GM18502 (cell line): ENCODE measurements around the gene SORCS2.

Experiments used
- ATAC-seq: cut with Tn5 transposase; IDR thresholded peaks from one replicate; pipeline ENCODE4 v1.9.1; 2021; ENCODE audit warnings: mild to moderate bottlenecking; ENCODE audit not compliant: unreplicated experiment, poor library complexity

The SORCS2 gene

DNA sequence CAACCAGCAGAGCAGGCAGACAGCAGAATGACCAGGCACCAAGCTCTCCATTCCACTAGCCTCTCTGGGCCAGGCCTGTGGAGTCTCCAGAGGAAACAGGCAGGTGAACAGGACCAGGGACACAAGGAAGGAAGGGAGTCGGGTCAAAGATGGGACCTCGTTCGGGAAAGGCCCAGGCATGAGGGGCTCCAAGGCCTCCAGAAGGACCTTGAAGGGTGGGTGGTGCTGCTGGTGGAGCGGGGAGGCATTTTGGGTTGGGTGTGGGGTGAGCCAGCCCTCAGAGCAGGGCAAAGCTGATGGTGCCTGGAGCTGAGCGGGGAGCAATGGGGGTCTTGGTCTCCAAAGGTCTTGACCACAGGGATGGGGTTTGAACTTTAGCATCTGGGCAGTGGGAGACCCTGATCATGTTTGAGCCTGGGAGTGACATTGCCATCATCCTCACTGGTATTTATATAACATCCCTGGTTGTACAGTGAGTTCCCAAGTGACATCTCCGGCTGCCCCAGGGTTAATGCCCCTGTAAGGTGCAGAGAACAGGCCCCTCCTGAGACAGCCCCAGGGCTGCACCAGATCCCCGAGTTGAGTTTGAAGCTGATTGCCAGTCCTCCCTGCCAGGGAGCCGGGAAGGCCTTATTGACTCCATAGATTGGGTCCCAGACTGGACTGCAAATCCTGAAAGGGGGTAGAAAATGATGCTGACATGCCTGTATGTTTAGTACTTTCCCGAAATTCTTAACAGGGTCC, 189.7 kb downstream of the SORCS2 start:
- ATAC-seq, result no peak

- ATAC-seq, result no peak
Measured at GRCh38 chr4:7382634-7383014, 190.3 kb downstream of the SORCS2 start.

GRCh38 chr4:7383266-7383665, 190.9 kb downstream of the SORCS2 start:
- no peak for ATAC-seq

DNA sequence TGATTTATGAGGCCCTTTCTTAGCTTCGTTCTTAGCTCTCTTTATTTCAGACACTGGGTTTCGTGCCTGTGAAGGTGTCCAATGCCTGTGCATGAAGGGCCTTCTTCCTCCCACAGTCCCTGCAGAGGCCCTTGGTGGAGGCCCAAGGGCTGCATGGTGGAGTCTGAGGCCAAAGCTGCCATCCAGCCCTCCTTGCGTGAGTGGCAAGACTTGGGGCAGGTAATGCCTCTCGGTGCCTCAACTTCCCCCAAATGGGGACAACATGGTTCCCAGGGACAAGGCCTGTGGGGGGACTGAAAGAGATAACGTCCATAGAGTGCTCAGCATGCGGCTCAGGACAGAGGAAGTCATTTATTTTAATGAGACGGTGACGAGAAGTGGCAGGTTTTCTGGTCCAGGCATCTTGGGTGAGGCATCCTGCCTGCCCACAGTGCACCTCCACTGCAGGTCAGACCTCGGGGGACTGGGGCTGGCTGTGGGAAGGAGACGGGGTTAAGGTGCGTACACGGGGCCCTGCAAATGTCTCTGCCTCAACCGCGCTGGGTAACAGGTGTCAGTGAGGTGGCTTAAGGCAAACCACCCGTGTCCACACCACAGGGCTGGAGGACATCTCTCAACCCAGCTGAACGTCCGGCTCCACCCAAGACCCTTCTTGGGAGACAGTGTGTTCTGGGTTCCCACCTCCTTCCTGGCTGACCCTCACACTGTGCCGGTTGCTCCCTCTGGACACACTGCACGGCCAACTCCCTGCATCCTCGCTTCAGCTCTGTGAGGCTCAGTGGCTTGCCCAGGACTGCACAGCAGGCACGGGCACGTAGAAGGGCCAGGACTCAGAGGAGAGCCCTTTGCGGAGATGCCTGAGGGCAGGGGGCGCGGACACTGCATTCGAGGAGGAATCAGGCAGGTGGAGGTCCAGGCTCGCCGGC, 191.9 kb downstream of the SORCS2 start:
- ATAC-seq, result no peak

- no peak for ATAC-seq
Measured at GRCh38 chr4:7384929-7385890, 192.9 kb downstream of the SORCS2 start.

DNA sequence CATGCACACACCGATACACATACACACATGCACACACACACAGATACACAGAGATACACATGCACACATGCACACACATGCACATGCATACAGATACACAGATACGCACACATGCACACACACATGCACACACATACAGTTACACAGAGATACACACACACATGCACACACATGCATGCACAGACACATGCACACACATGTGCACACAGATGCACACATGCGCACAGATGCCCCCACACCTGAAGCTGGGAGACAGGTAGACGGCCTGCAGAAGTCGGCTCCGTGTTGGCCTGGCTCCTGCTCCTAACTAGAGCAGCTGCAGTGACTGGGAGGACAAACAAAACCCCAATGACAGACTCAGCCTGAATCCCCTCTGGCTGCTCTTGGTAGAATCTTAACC, 195.6 kb downstream of the SORCS2 start:
- ATAC-seq, result no peak

DNA sequence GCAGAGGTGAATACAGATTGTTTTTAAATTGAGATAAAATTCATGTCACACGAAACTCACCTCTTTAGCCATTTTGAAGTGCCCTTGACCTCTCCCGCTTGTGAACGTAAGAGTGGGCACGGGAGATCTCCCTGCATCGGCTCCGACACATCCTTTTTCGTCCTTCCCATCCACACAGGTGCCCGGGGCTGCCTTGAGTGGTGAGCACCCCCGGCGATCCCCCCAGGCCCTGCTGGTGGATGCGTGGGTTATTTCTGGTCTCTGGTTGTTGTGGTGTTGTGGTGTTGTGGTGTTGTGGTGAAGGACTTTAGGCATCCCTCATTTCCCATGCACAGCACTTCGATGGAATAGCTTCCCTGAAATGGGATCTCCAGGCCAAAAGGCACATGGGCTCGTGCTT, 196.3 kb downstream of the SORCS2 start:
- no peak for ATAC-seq

DNA sequence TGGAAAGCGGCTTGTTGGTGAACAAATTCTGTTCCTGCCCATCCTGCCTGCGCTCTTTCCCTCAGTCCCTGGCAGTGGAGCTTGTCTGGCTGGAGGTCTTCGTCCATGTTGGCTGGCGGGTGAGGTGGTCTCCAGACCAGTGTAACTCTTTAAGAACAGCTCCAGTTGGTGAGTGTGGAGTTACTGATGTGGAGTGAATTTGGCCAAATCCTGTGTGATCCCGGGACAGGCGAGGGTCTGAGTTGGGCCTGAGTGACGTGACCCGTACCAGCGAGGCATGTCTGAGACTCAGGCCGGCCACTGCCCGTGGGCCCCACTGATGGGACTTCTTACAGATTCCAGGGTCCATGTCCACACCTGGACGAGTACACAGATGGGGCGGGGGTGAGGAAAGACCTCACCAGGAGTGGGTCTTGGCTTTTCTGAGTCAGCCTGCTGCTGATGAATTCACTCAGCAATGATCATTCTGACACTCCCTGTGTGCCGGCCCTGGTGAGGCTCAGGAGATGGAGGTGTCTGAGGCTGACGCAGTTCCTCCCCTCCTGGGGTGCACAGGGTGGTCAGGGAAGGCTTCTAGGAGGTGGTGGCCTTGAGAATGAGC, 196.9 kb downstream of the SORCS2 start:
- ATAC-seq, result no peak

DNA sequence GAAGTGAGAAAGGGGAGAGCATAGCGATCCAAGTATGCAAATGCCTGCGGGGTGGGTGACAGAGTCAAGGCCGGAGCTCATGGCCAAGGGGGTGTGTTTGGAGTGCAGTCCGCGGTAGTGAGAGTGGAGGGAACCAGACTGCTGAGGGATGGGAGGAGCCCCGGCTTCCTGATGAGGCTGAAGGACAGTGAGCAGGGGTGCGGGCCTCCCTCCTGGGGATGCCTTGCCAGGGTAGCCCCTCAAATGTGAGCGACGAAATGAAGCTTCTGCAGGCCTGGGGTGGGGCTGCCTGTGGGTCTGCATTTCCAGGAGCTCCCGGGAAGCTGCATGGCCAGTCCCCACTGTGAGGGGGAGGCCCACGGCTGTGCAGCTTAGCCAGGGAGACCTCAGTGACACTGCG, 197.4 kb downstream of the SORCS2 start:
- no peak for ATAC-seq

DNA sequence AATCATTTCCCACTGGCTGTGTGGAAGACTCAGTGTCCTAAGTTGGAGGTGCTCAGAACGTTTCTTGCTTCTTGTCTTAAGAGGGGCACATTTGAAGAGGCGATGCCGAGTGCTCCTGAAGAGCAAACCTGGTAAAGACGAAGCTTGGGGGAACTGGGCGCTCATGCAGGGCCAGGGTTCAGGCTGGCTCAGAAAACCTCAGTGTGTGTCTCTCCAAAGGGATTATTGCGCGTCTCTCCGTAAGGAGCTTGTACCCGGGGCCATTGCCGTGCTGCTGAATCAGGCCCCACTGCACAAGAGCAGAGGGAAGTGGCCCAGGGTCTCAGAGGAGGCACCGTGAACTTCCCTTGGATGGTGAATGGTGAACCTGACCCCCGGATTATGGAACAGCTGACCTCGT, 198.0 kb downstream of the SORCS2 start:
- ATAC-seq, result no peak

GRCh38 chr4:7390906-7391636, 198.7 kb downstream of the SORCS2 start:
- no peak for ATAC-seq

DNA sequence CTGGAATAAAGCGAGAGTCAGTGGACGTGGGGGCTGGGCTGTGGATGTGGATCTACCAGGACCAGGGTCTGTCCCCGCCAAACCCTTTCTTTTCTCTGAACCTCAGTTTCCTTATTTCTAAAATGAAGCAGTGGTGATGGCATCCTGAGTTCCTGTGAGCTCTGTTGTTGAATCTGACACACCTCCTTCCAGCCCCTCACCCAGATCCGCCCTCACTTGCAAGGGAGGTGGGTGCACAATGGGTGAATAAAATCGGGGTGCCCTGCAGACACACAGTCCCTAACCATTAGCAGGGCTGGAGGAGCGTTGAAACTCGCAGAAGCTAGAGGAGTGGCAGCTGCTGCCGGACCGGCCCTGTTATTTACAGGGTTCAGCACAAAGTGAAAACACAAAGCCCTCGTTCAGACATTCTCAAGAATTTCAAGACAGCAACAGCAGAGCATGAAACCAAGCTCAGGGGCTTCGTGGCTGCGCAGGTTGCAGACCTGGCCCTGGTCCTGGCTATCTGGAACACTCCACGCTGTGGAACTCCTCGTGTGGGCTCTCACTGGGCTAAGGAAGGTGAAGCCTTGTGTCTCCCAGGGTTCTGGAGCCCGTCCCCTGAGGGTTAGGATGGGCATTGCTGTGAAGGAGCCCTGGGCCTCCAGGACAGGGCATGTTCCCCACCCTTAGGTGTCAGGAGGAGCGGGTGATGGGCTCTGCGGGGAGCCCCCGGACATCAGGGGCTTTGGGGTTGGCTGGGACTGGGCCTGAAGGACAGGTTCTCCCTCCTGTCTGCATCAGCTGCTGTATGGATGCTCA, 199.5 kb downstream of the SORCS2 start:
- no peak for ATAC-seq

- no peak for ATAC-seq
Measured at GRCh38 chr4:7392438-7393421, 200.4 kb downstream of the SORCS2 start.

- ATAC-seq, result no peak
Measured at GRCh38 chr4:7393601-7394575, 201.6 kb downstream of the SORCS2 start.

GRCh38 chr4:7394681-7395451, 202.5 kb downstream of the SORCS2 start:
- no peak for ATAC-seq

GRCh38 chr4:7395645-7396044, 203.3 kb downstream of the SORCS2 start:
- ATAC-seq, result no peak
